ENCODE measurements around the gene ADAP1. TPM values are rescaled to one million over a fixed set of nuclear protein-coding genes. Genes with fewer than 3 reads are reported as not detected.

The ADAP1 gene
- total and polyA plus RNA-seq, 2 of the 13 experiments (the other 11 are each of a cell fraction or from before 2014, with no cell fraction given) = 10.5 to 24.6 TPM

GRCh38 chr7:873367-874002 lies 81.0 kb downstream of the ADAP1 start:
- BruUV-seq (replicated peaks) = TSS peak; percentile 55
- WGBS (ENCODE audit: low lambda C conversion rate) = 48% methylated on average over 12 of the region's 18 CpGs
- Histone ChIP-seq H3K27ac (ENCODE audit: extremely low read length, insufficient read depth, low read length) (peak overlapping the region; percentile 55), H3K36me3 (replicated peaks in 1 of 2; ENCODE audit: control insufficient read depth in 1 of 2, insufficient read depth in 2 of 2, low read length in 2 of 2) (peaks cover 5 to 28% of the 10 kb centered on the region in 2 experiments), H4K20me1 (ENCODE audit: insufficient read depth, low read length) (peaks cover 5% of the 10 kb centered on the region; the same call in 1 of the 2 replicates), H3K4me1 (ENCODE audit: insufficient read depth, low read length) (peaks cover 17% of the 10 kb centered on the region), H3K4me2 (ENCODE audit: low read depth, low read length) (no peak overlapping the region), H3K9me3 (ENCODE audit: low read length) (no peaks in the 10 kb centered on the region), H3K79me2 (ENCODE audit: insufficient read depth, low read length) (peaks cover 7% of the 10 kb centered on the region), H2AFZ (ENCODE audit: low read length) (no peak overlapping the region), H3K9ac (ENCODE audit: insufficient read depth, low read depth, low read length) (no peak overlapping the region; the same call in 1 of the 2 replicates), H3K27me3 (ENCODE audit: control insufficient read depth in 1 of 2, insufficient read depth in 2 of 2, low read length in 2 of 2) (no peaks in the 10 kb centered on the region), H3K4me3 (replicated peaks in 1 of 3; ENCODE audit: insufficient read depth in 1 of 3, low read depth in 2 of 3, low read length in 3 of 3) (no peak overlapping the region)
- in situ Hi-C loops (cut with HindIII; ENCODE audit: extremely low pct_ligation_motif_present, low pct_unique_long_range_greater_than_20kb) (loop anchor here (5.0 kb wide), 1 partner anchor 86 kb away; no protein-coding TSS in a partner anchor), intact Hi-C loops (cut with micrococcal nuclease; ENCODE audit: unreplicated experiment) (loop anchor here (1.0 to 10.0 kb wide), 3 partner anchors 37 to 87 kb away; no protein-coding TSS in a partner anchor)
- DNase-seq (ENCODE audit: low spot score) = peak; percentile 79
- peak; percentile 90 for FAIRE-seq
- ChIA-PET CTCF (ENCODE audit: low intra/inter-chr PET ratio, low total read pairs) (interaction anchor here (1.6 kb wide), 1 partner anchor 86 kb away, joined by 23 read pairs; no protein-coding TSS in a partner anchor), POLR2A (interaction anchor here (1.0 to 1.1 kb wide), 2 partner anchors 28 to 83 kb away, joined by 3 to 5 read pairs; no protein-coding TSS in a partner anchor)
- ATAC-seq = peak; percentile 61
- TF ChIP-seq TCF7 (IDR thresholded peaks at IDR 0.05; ENCODE audit: low read depth) (no peak), HES4 (CRISPR knock-in tag; IDR thresholded peaks at IDR 0.05; ENCODE audit: borderline replicate concordance) (peak; percentile 63; the same call in 1 of the 2 replicates), SOX5 (CRISPR knock-in tag; IDR thresholded peaks at IDR 0.05; ENCODE audit: borderline replicate concordance) (peak; percentile 82), ZNF646 (CRISPR knock-in tag; IDR thresholded peaks at IDR 0.05) (no peak), NKX3-1 (CRISPR knock-in tag; IDR thresholded peaks at IDR 0.05) (peak; percentile 95; the same call in 1 of the 2 replicates), FOSL1 (CRISPR knock-in tag; IDR thresholded peaks at IDR 0.05; ENCODE audit: borderline replicate concordance) (peak; percentile 23; the same call in 1 of the 2 replicates), MIXL1 (CRISPR knock-in tag; IDR thresholded peaks at IDR 0.05) (peak; percentile 85), ZNF557 (CRISPR knock-in tag; IDR thresholded peaks at IDR 0.05) (peak; percentile 98), FOXK1 (CRISPR knock-in tag; IDR thresholded peaks at IDR 0.05; ENCODE audit: borderline replicate concordance, low read depth) (peak; percentile 84; the same call in 1 of the 2 replicates), CBX5 (CRISPR knock-in tag; IDR thresholded peaks at IDR 0.05; ENCODE audit: borderline replicate concordance) (peak; percentile 78; the same call in 1 of the 2 replicates), ZFP37 (CRISPR knock-in tag; IDR thresholded peaks at IDR 0.05; ENCODE audit: borderline replicate concordance) (peak; percentile 98), ARNT2 (CRISPR knock-in tag; IDR thresholded peaks at IDR 0.05; ENCODE audit: low read depth) (peak; percentile 63; the same call in 1 of the 2 replicates), ZNF230 (CRISPR knock-in tag; IDR thresholded peaks at IDR 0.05) (peak; percentile 78; the same call in 1 of the 2 replicates)
- TF ChIP-seq, protein P1, sequence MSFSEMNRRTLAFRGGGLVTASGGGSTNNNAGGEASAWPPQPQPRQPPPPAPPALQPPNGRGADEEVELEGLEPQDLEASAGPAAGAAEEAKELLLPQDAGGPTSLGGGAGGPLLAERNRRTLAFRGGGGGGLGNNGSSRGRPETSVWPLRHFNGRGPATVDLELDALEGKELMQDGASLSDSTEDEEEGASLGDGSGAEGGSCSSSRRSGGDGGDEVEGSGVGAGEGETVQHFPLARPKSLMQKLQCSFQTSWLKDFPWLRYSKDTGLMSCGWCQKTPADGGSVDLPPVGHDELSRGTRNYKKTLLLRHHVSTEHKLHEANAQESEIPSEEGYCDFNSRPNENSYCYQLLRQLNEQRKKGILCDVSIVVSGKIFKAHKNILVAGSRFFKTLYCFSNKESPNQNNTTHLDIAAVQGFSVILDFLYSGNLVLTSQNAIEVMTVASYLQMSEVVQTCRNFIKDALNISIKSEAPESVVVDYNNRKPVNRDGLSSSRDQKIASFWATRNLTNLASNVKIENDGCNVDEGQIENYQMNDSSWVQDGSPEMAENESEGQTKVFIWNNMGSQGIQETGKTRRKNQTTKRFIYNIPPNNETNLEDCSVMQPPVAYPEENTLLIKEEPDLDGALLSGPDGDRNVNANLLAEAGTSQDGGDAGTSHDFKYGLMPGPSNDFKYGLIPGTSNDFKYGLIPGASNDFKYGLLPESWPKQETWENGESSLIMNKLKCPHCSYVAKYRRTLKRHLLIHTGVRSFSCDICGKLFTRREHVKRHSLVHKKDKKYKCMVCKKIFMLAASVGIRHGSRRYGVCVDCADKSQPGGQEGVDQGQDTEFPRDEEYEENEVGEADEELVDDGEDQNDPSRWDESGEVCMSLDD (CRISPR knock-in tag; IDR thresholded peaks at IDR 0.05; ENCODE audit: borderline replicate concordance) = peak; percentile 42; the same call in 1 of the 2 replicates
